DND-41 (cell line): ENCODE measurements around the gene TNIK.
"Not testable (repeated sequence)": the region's sequence is repeated elsewhere in the genome, so short reads cannot be mapped to it uniquely, and the experiment has no call there.

Experiments used
- ATAC-seq: fragments of 200-7000 bp; cut with Tn5 transposase; 3 replicates; pipeline ENCODE4 v1.9.1; 2021; ENCODE audit warnings: low read depth; ENCODE audit not compliant: insufficient read depth
- DNase-seq: peaks from one replicate; pipeline ENCODE4 v3.0.0-alpha.2; 2020
- H2AFZ ChIP-seq: 2 replicates; pipeline ENCODE4 v1.6.0; 2012; ENCODE audit warnings: low read depth, low read length
- H3K27ac ChIP-seq: 2 replicates; pipeline ENCODE4 v1.5.1; 2012; ENCODE audit warnings: low read length, inconsistent platforms
- H3K27me3 ChIP-seq: fragments of 200-600 bp; sonication (generic); 2 replicates; pipeline ENCODE4 v1.6.0; 2012; ENCODE audit warnings: low read length, mild to moderate bottlenecking, inconsistent platforms; ENCODE audit not compliant: insufficient read depth, poor library complexity
- H3K36me3 ChIP-seq: 2 replicates; pipeline ENCODE4 v1.5.1; 2012; ENCODE audit warnings: low read length, inconsistent platforms; ENCODE audit not compliant: insufficient read depth
- H3K4me1 ChIP-seq: 2 replicates; pipeline ENCODE4 v1.5.1; 2012; ENCODE audit warnings: mild to moderate bottlenecking, low read length; ENCODE audit not compliant: insufficient read depth
- H3K4me2 ChIP-seq: 2 replicates; pipeline ENCODE4 v1.6.0; 2012; ENCODE audit warnings: mild to moderate bottlenecking, moderate library complexity, low read length, inconsistent platforms; ENCODE audit not compliant: insufficient read depth
- H3K4me3 ChIP-seq, 2 experiments: fragments of 200-600 bp in 1 of 2; shearing (Covaris generic) in 1 of 2; 2 replicates each; pipeline ENCODE4 v1.5.1; 2012 to 2016; ENCODE audit warnings: inconsistent platforms in 2 of 2, low read length in 2 of 2, mild to moderate bottlenecking in 2 of 2, low read depth in 1 of 2, moderate library complexity in 1 of 2
- H3K79me2 ChIP-seq: 2 replicates; pipeline ENCODE4 v1.6.0; 2012; ENCODE audit warnings: low read length, inconsistent platforms; ENCODE audit not compliant: insufficient read depth
- H3K9ac ChIP-seq: 2 replicates; pipeline ENCODE4 v1.6.0; 2012; ENCODE audit warnings: low read depth, mild to moderate bottlenecking, inconsistent platforms, low read length, moderate library complexity
- H3K9me3 ChIP-seq: 2 replicates; pipeline ENCODE4 v1.5.1; 2012; ENCODE audit warnings: low read length, moderate library complexity, mild to moderate bottlenecking, inconsistent platforms; ENCODE audit not compliant: insufficient read depth, severe bottlenecking
- H4K20me1 ChIP-seq: 2 replicates; pipeline ENCODE4 v1.6.0; 2012; ENCODE audit warnings: low read length; ENCODE audit not compliant: insufficient read depth
- EZH2 ChIP-seq: IDR thresholded peaks from 3 replicates; pipeline ENCODE4 v1.6.1; 2012; ENCODE audit warnings: borderline replicate concordance, low read depth, mild to moderate bottlenecking, moderate library complexity, low read length, inconsistent platforms; ENCODE audit not compliant: severe bottlenecking
- TF ChIP-seq, protein P1 (sequence below): IDR thresholded peaks from 2 replicates; pipeline ENCODE4 v1.5.1; 2012; ENCODE audit warnings: borderline replicate concordance, low read length, moderate library complexity, mild to moderate bottlenecking; ENCODE audit not compliant: poor library complexity, severe bottlenecking; ENCODE audit errors: extremely low read depth

Gene TNIK

DNA sequence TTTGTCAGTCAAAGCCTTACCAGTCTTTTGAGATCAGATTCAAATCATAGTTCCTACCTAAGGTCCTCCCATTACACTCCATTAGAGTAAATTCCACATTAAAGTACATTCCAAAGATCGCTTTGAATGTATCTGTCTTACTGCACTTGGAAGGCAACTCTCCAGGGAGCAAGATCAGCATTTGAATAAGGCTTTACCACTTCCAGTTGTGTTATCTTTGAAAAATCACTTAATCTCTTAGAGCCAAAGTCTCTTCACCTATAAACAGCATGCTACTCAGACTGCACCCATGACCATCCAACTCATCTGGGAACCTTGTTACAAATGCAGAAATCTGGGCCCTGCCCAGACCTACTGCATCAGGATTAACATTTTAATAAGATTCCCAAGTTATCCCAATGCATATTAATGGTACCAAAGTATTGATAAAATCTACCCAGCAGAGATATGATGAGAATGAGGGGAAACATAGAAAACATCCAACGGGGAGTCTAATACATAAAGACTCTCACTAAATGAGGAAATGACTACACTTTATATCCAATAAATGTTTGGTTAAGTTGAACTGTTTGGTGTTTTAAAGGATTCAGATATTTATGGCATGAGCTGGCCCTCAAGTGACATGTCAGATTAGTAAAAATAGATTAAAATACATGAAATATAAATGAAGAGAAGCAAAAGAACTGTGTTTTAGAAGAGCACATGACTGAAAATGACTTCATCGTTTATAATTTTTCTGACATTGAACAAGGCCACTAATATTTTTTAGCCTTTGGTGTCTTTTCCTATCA, 75.9 kb downstream of the TNIK start:
- no peak overlapping the region for H3K4me2 ChIP-seq
- no peaks in the 10 kb centered on the region for H3K79me2 ChIP-seq
- no peaks in the 10 kb centered on the region for H3K36me3 ChIP-seq

DNA sequence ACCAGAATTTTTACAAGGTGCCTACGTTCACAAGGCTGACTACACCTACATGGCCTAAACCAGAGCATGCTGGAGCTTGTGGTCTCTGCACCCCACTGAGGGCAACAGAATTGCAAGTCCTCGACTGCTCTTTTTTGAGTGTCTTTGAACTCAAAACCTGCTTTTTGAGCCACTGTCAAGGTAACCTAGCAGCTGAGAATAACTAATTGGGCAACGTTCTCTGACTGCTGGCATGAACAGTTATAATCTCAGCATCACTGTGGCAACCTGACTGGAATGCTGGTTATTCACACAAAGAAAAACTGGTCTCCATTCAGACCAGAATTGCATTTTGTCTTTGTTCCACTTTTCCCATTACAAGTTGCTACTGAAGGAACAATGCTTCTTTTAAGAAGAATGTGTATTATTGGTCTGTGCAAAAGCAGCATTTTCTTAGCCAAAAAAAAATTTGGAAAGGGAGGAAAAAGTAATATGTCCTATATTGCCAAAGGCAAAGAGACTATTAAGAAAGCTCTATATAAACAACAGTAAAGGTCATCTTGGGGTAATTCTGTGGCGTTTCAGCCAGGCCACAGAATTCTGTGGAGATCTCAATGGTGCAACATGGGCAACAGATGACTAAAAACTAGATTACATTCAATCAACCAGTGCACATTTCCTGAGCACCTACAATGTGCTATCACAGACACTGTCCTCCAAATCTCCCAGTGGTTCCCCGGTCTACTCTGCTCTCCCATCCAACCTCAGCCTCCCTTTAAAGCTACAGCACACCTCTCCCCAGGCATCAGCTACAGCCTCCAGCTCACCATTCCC, 76.8 kb downstream of the TNIK start:
- H3K9me3 ChIP-seq: no peaks in the 10 kb centered on the region
- H3K27me3 ChIP-seq: no peaks in the 10 kb centered on the region
- no peak overlapping the region for H3K4me3 ChIP-seq
- no peak overlapping the region for H3K9ac ChIP-seq
- DNase-seq (no peak), ATAC-seq (no peak)
- no peaks in the 10 kb centered on the region for H4K20me1 ChIP-seq
- H3K4me1 ChIP-seq: no peaks in the 10 kb centered on the region
- TF ChIP-seq EZH2: no peak
- TF ChIP-seq, protein P1, sequence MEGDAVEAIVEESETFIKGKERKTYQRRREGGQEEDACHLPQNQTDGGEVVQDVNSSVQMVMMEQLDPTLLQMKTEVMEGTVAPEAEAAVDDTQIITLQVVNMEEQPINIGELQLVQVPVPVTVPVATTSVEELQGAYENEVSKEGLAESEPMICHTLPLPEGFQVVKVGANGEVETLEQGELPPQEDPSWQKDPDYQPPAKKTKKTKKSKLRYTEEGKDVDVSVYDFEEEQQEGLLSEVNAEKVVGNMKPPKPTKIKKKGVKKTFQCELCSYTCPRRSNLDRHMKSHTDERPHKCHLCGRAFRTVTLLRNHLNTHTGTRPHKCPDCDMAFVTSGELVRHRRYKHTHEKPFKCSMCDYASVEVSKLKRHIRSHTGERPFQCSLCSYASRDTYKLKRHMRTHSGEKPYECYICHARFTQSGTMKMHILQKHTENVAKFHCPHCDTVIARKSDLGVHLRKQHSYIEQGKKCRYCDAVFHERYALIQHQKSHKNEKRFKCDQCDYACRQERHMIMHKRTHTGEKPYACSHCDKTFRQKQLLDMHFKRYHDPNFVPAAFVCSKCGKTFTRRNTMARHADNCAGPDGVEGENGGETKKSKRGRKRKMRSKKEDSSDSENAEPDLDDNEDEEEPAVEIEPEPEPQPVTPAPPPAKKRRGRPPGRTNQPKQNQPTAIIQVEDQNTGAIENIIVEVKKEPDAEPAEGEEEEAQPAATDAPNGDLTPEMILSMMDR: no peak
- H2AFZ ChIP-seq: no peak overlapping the region
- H3K4me2 ChIP-seq: no peak overlapping the region
- H3K79me2 ChIP-seq: no peaks in the 10 kb centered on the region
- no peaks in the 10 kb centered on the region for H3K36me3 ChIP-seq
- no peak overlapping the region for H3K27ac ChIP-seq

More for the DNA sequence above, 75.9 kb downstream of the TNIK start:
- no peaks in the 10 kb centered on the region for H3K27me3 ChIP-seq
- no peaks in the 10 kb centered on the region for H3K4me1 ChIP-seq
- H3K9ac ChIP-seq: no peak overlapping the region
- H2AFZ ChIP-seq: no peak overlapping the region
- ATAC-seq: no peak
- no peak overlapping the region for H3K4me3 ChIP-seq
- no peaks in the 10 kb centered on the region for H4K20me1 ChIP-seq
- H3K27ac ChIP-seq: no peak overlapping the region
- no peak for DNase-seq
- TF ChIP-seq EZH2: no peak
- TF ChIP-seq, protein P1: no peak
- H3K9me3 ChIP-seq: no peaks in the 10 kb centered on the region

DNA sequence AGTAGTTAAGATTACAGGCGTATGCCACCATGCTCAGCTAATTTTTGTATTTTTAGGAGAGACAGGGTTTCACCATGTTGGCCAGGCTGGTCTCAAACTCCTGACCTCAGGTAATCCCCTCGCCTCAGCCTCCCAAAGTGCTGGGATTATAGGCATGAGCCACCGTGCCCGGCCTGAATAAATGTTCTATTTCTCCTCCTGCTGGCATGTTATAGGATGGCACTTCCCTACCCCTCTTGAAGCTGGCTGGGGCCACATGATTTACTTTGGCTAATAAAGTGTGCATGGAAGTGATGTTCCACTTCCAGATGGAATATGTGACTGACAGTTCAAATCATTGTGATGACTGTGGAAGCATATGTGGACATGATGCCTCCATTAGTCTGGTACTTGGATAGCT, 77.9 kb downstream of the TNIK start:
- DNase-seq, H3K4me3 ChIP-seq, ATAC-seq, H3K27me3 ChIP-seq, H2AFZ ChIP-seq, H3K9me3 ChIP-seq, H3K36me3 ChIP-seq, H3K4me1 ChIP-seq, H3K4me2 ChIP-seq, H3K9ac ChIP-seq, H3K27ac ChIP-seq, H4K20me1 ChIP-seq, H3K79me2 ChIP-seq: not testable (repeated sequence)

DNA sequence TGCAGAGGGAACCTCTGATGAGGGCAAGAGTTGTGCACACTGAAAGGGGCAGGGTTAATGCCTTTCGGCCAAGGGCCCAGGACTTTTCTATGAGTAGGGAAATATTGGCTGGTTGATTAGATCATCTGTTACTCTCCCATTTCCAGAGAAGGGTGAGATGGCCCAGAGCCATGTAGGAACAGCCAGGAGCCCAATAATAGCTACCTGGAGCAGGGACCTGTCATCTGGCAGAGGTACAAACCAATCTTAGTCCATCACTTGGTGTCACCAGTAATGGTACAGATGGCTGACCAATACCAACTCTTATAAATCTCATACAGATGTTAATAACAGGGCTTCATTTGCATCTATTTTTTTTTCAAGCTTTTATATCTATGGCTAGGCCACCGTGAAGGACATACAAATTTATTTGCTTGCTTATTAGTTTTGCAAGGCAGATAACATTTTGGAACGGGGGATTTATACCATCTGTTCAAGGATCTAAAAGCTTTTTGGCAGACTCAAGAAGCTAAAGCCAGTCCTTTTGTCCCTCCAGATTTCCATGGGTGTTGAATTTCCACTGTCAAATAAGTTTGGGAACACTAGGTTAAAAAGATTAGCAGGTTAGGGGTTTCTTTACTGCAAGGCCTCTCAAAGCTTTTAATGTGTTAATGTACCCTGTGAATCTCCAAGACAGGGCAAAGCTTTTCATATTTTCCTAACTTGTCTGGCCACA, 79.3 kb downstream of the TNIK start:
- ATAC-seq (no peak), DNase-seq (no peak)
- Histone ChIP-seq H3K4me3 (no peak overlapping the region), H3K4me1 (no peaks in the 10 kb centered on the region), H3K27ac (no peak overlapping the region), H3K9ac (no peak overlapping the region), H3K79me2 (no peaks in the 10 kb centered on the region), H3K36me3 (no peaks in the 10 kb centered on the region), H2AFZ (no peak overlapping the region), H3K27me3 (no peaks in the 10 kb centered on the region), H3K4me2 (no peak overlapping the region), H4K20me1 (no peaks in the 10 kb centered on the region), H3K9me3 (no peaks in the 10 kb centered on the region)
- TF ChIP-seq EZH2: no peak
- TF ChIP-seq, protein P1: no peak
